ENCODE data around the gene FAM20A. TPM values are rescaled to one million over a fixed set of nuclear protein-coding genes. Genes with fewer than 3 reads are reported as not detected.

The FAM20A gene
- polyA plus RNA-seq, 1 donor from 2014 or later, result not detected

DNA sequence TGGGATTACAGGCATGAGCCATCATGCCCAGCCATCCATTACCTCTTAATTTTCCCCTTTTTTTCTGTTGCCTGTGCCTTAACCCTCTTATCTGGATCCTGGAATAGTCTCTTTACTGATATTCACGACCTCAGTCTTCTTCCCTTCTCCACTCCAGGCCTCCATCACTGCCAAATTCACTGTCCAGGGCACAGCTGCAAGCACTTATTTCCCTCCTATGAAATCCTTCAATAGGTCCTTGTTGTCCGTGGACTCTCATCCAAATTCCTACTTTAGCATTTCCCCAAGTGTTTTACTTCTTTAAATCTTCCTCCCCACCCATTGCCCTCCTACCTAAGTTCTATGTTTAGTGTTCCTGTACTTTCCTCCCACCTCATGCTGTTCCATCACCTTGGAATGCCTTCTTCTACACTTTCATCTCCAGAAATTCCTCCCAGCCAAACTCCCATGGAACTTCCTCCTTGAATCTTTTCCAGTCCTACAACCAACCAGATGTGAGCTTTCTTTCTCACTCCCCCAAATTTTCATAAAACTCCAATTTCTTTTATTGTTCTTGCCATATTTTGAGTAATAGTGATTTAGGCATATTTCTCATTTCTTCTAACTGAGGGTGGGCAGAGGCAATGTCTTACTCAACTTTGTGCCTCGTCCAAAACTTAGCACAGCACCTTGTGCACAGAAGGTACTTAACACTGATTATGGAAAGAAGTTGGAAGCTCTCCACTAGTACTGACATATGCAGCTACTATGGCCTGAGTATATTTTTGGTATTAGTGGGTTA, 35.3 kb downstream of the FAM20A start:
- H3F3A ChIP-seq (ENCODE audit: insufficient read depth, low read length, poor library complexity, severe bottlenecking), result no peaks in the 10 kb centered on the region
- H2AFZ ChIP-seq (ENCODE audit: low read depth, low read length), result no peak overlapping the region
- H3K27me3 ChIP-seq (ENCODE audit: insufficient read depth, low read depth, low read length), result no peaks in the 10 kb centered on the region
- no peak overlapping the region for H3K9ac ChIP-seq (ENCODE audit: low read length)
- H3K4me2 ChIP-seq (ENCODE audit: low read length), result no peak overlapping the region
- no peak overlapping the region for H3K4me3 ChIP-seq (ENCODE audit: low read length)
- TF ChIP-seq SMC3 (conservative IDR thresholded peaks at IDR 0.05; ENCODE audit: poor library complexity) (no peak), POLR2AphosphoS5 (IDR thresholded peaks at IDR 0.05) (no peak), MXI1 (conservative IDR thresholded peaks at IDR 0.05; ENCODE audit: poor library complexity, severe bottlenecking) (no peak), EP300 (conservative IDR thresholded peaks at IDR 0.05; ENCODE audit: poor library complexity, severe bottlenecking) (no peak), EZH2 (IDR thresholded peaks at IDR 0.05; ENCODE audit: borderline replicate concordance, insufficient read depth, low read length, poor library complexity, severe bottlenecking) (no peak), TAF1 (IDR thresholded peaks at IDR 0.05; ENCODE audit: low read depth) (no peak), RAD21 (conservative IDR thresholded peaks at IDR 0.05) (no peak)
- TF ChIP-seq, protein P1, sequence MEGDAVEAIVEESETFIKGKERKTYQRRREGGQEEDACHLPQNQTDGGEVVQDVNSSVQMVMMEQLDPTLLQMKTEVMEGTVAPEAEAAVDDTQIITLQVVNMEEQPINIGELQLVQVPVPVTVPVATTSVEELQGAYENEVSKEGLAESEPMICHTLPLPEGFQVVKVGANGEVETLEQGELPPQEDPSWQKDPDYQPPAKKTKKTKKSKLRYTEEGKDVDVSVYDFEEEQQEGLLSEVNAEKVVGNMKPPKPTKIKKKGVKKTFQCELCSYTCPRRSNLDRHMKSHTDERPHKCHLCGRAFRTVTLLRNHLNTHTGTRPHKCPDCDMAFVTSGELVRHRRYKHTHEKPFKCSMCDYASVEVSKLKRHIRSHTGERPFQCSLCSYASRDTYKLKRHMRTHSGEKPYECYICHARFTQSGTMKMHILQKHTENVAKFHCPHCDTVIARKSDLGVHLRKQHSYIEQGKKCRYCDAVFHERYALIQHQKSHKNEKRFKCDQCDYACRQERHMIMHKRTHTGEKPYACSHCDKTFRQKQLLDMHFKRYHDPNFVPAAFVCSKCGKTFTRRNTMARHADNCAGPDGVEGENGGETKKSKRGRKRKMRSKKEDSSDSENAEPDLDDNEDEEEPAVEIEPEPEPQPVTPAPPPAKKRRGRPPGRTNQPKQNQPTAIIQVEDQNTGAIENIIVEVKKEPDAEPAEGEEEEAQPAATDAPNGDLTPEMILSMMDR (IDR thresholded peaks at IDR 0.05; ENCODE audit: poor library complexity, severe bottlenecking), result no peak
- TF ChIP-seq, protein P2, sequence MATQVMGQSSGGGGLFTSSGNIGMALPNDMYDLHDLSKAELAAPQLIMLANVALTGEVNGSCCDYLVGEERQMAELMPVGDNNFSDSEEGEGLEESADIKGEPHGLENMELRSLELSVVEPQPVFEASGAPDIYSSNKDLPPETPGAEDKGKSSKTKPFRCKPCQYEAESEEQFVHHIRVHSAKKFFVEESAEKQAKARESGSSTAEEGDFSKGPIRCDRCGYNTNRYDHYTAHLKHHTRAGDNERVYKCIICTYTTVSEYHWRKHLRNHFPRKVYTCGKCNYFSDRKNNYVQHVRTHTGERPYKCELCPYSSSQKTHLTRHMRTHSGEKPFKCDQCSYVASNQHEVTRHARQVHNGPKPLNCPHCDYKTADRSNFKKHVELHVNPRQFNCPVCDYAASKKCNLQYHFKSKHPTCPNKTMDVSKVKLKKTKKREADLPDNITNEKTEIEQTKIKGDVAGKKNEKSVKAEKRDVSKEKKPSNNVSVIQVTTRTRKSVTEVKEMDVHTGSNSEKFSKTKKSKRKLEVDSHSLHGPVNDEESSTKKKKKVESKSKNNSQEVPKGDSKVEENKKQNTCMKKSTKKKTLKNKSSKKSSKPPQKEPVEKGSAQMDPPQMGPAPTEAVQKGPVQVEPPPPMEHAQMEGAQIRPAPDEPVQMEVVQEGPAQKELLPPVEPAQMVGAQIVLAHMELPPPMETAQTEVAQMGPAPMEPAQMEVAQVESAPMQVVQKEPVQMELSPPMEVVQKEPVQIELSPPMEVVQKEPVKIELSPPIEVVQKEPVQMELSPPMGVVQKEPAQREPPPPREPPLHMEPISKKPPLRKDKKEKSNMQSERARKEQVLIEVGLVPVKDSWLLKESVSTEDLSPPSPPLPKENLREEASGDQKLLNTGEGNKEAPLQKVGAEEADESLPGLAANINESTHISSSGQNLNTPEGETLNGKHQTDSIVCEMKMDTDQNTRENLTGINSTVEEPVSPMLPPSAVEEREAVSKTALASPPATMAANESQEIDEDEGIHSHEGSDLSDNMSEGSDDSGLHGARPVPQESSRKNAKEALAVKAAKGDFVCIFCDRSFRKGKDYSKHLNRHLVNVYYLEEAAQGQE (IDR thresholded peaks at IDR 0.05; ENCODE audit: borderline replicate concordance), result no peak
- H4K20me1 ChIP-seq (ENCODE audit: insufficient read depth), result no peaks in the 10 kb centered on the region
- H3K9me3 ChIP-seq (ENCODE audit: low read length), result no peaks in the 10 kb centered on the region
- H3K36me3 ChIP-seq (ENCODE audit: insufficient read depth, low read length), result no peaks in the 10 kb centered on the region
- H3K79me2 ChIP-seq (replicated peaks; ENCODE audit: insufficient read depth, low read length), result no peaks in the 10 kb centered on the region
- no peaks in the 10 kb centered on the region for H3K9me2 ChIP-seq (ENCODE audit: insufficient read depth, low read length)
- no peak overlapping the region for H3K27ac ChIP-seq (ENCODE audit: low read length)

DNA sequence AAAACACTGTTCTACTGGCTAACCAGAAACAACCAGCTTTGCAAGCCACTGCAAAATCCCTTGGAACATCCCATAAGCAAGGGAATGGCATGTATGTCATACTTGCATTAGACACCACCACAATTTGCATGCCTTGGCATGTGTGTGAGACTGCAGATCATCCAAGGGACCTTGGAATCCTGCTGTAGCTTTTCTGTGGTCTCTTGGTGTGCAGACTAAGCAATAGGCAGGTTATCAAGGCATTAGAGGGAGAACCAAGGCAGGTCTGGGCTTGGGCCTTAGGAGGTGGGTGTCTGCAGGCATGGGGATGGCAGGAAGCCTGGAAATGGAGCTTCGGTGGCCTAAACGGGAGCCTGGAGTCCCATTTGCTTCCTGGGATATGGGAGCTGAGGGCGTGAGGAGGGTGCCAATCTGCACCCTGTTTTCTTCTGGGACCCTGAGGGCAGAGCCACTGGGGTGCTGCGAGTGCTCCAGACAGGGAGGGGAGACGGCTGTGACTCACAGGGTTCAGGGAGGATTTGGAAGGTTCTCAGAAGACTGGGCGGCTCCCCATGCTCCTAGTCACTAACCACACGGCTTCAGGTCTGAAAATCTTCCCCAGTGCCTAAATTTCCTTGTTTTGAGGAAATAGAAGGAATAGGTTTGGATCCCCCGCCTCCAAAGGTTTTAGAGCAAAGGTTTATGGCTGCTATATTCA, 36.6 kb downstream of the FAM20A start:
- Histone ChIP-seq H3K4me3 (ENCODE audit: low read length) (no peak overlapping the region), H3K27ac (ENCODE audit: low read length) (no peak overlapping the region), H3K36me3 (ENCODE audit: insufficient read depth, low read length) (no peaks in the 10 kb centered on the region), H3K79me2 (replicated peaks; ENCODE audit: insufficient read depth, low read length) (no peaks in the 10 kb centered on the region), H3K9ac (ENCODE audit: low read length) (no peak overlapping the region), H3K4me2 (ENCODE audit: low read length) (no peak overlapping the region), H4K20me1 (ENCODE audit: insufficient read depth) (no peaks in the 10 kb centered on the region), H3K9me2 (ENCODE audit: insufficient read depth, low read length) (no peaks in the 10 kb centered on the region), H3K9me3 (ENCODE audit: low read length) (no peaks in the 10 kb centered on the region), H2AFZ (ENCODE audit: low read depth, low read length) (no peak overlapping the region), H3F3A (ENCODE audit: insufficient read depth, low read length, poor library complexity, severe bottlenecking) (no peaks in the 10 kb centered on the region), H3K27me3 (ENCODE audit: insufficient read depth, low read depth, low read length) (no peaks in the 10 kb centered on the region)
- TF ChIP-seq, protein P2 (IDR thresholded peaks at IDR 0.05; ENCODE audit: borderline replicate concordance), result no peak
- TF ChIP-seq EP300 (conservative IDR thresholded peaks at IDR 0.05; ENCODE audit: poor library complexity, severe bottlenecking) (no peak), EZH2 (IDR thresholded peaks at IDR 0.05; ENCODE audit: borderline replicate concordance, insufficient read depth, low read length, poor library complexity, severe bottlenecking) (no peak), SMC3 (conservative IDR thresholded peaks at IDR 0.05; ENCODE audit: poor library complexity) (no peak), TAF1 (IDR thresholded peaks at IDR 0.05; ENCODE audit: low read depth) (no peak), RAD21 (conservative IDR thresholded peaks at IDR 0.05) (no peak), MXI1 (conservative IDR thresholded peaks at IDR 0.05; ENCODE audit: poor library complexity, severe bottlenecking) (no peak), POLR2AphosphoS5 (IDR thresholded peaks at IDR 0.05) (no peak)
- TF ChIP-seq, protein P1 (IDR thresholded peaks at IDR 0.05; ENCODE audit: poor library complexity, severe bottlenecking), result no peak

All from neural cell (in vitro differentiated cells).